NCI-H446 (cell line): ENCODE results near the gene CSNK1A1.
"Not testable (repeated sequence)": the region's sequence is repeated elsewhere in the genome, so short reads cannot be mapped to it uniquely, and the experiment has no call there.

ENCODE experiments used
- DNase-seq, 2 experiments: peaks; one replicate each; lab custom pipeline; 2025; lab: John Stamatoyannopoulos, UW

The CSNK1A1 gene

GRCh38 chr5:149529463-149529862 lies 21.8 kb downstream of the CSNK1A1 start:
- no peak for DNase-seq

GRCh38 chr5:149528281-149529060 lies 22.8 kb downstream of the CSNK1A1 start:
- no peak for DNase-seq

- DNase-seq: no peak
Measured at GRCh38 chr5:149526845-149527590, 24.2 kb downstream of the CSNK1A1 start.

GRCh38 chr5:149521739-149522685 lies 29.2 kb downstream of the CSNK1A1 start:
- no peak for DNase-seq

- no peak for DNase-seq
Measured at GRCh38 chr5:149519601-149520000, 31.6 kb downstream of the CSNK1A1 start.

GRCh38 chr5:149518620-149519019 lies 32.6 kb downstream of the CSNK1A1 start:
- no peak for DNase-seq

- no peak for DNase-seq
Measured at GRCh38 chr5:149517461-149518122, 33.6 kb downstream of the CSNK1A1 start.

- no peak for DNase-seq
Measured at GRCh38 chr5:149514512-149514911, 36.7 kb downstream of the CSNK1A1 start.

- DNase-seq: not testable (repeated sequence)
Measured at GRCh38 chr5:149513372-149513947, 37.8 kb downstream of the CSNK1A1 start.

GRCh38 chr5:149510136-149510535 lies 41.1 kb downstream of the CSNK1A1 start:
- no peak for DNase-seq

GRCh38 chr5:149504677-149505076 lies 46.6 kb downstream of the CSNK1A1 start:
- no peak for DNase-seq

- no peak for DNase-seq
Measured at GRCh38 chr5:149503006-149503405, 48.2 kb downstream of the CSNK1A1 start.

GRCh38 chr5:149500922-149501582 lies 50.2 kb downstream of the CSNK1A1 start:
- no peak for DNase-seq

- DNase-seq: no peak
Measured at GRCh38 chr5:149498724-149499336, 52.4 kb downstream of the CSNK1A1 start.

- no peak for DNase-seq
Measured at GRCh38 chr5:149497357-149497756, 53.9 kb downstream of the CSNK1A1 start.

- no peak for DNase-seq
Measured at GRCh38 chr5:149496917-149497316, 54.3 kb downstream of the CSNK1A1 start.

- DNase-seq: no peak
Measured at GRCh38 chr5:149496166-149496565, 55.1 kb downstream of the CSNK1A1 start.

- DNase-seq: no peak
Measured at GRCh38 chr5:149495673-149496072, 55.6 kb downstream of the CSNK1A1 start.

- DNase-seq: no peak
Measured at GRCh38 chr5:149493316-149493715, 57.9 kb downstream of the CSNK1A1 start.

- no peak for DNase-seq
Measured at GRCh38 chr5:149492781-149493180, 58.5 kb downstream of the CSNK1A1 start.
